Astrocyte (in vitro differentiated cells and primary cell): ENCODE measurements around the gene FAM185A. TPM values are rescaled to one million over a fixed set of nuclear protein-coding genes. Genes with fewer than 3 reads are reported as not detected.
"Not testable (repeated sequence)": the region's sequence is repeated elsewhere in the genome, so short reads cannot be mapped to it uniquely, and the experiment has no call there.

ENCODE experiments used
- DNase-seq: peaks from one replicate; pipeline ENCODE4 v3.0.0-alpha.2; 2010; ENCODE audit warnings: low read depth
- FAIRE-seq: peaks from 2 replicates; lab custom pipeline; 2011; peaks lifted over from hg19 to GRCh38; lab: Jason Lieb, UNC
- H2AFZ ChIP-seq: 2 replicates; pipeline ENCODE4 v1.6.0; 2012; ENCODE audit warnings: low read depth, low read length, inconsistent platforms
- H3K27ac ChIP-seq: 2 replicates; pipeline ENCODE4 v1.5.1; 2011; ENCODE audit warnings: low read depth, low read length, inconsistent platforms
- H3K27me3 ChIP-seq: 2 replicates; pipeline ENCODE4 v1.6.0; 2011; ENCODE audit warnings: low read length, inconsistent platforms; ENCODE audit not compliant: insufficient read depth
- H3K36me3 ChIP-seq: 2 replicates; pipeline ENCODE4 v1.5.1; 2011; ENCODE audit warnings: low read length, inconsistent platforms; ENCODE audit not compliant: insufficient read depth
- H3K4me1 ChIP-seq: 2 replicates; pipeline ENCODE4 v1.5.1; 2011; ENCODE audit warnings: low read length, inconsistent platforms; ENCODE audit not compliant: insufficient read depth
- H3K4me2 ChIP-seq: 2 replicates; pipeline ENCODE4 v1.6.0; 2012; ENCODE audit warnings: low read length, inconsistent platforms
- H3K4me3 ChIP-seq: 2 replicates; pipeline ENCODE4 v1.5.1; 2011; ENCODE audit warnings: low read depth, mild to moderate bottlenecking, low read length, inconsistent platforms; ENCODE audit not compliant: insufficient read depth
- H3K79me2 ChIP-seq: 2 replicates; pipeline ENCODE4 v1.6.0; 2012; ENCODE audit warnings: mild to moderate bottlenecking, low read length, inconsistent platforms; ENCODE audit not compliant: insufficient read depth
- H3K9ac ChIP-seq: 2 replicates; pipeline ENCODE4 v1.6.0; 2012; ENCODE audit warnings: mild to moderate bottlenecking, low read length, inconsistent platforms
- H3K9me3 ChIP-seq: 2 replicates; pipeline ENCODE4 v1.5.1; 2012; ENCODE audit warnings: low read depth, mild to moderate bottlenecking, low read length, inconsistent platforms; ENCODE audit not compliant: insufficient read depth
- H4K20me1 ChIP-seq: 2 replicates; pipeline ENCODE4 v1.6.0; 2012; ENCODE audit warnings: low read length, inconsistent platforms; ENCODE audit not compliant: insufficient read depth
- H3K27ac Mint-ChIP-seq: one replicate; pipeline ENCODE4 v1.8.0; 2021; ENCODE audit warnings: mild to moderate bottlenecking, mixed read lengths; ENCODE audit not compliant: unreplicated experiment
- H3K27me3 Mint-ChIP-seq: one replicate; pipeline ENCODE4 v1.8.0; 2021; ENCODE audit warnings: low read depth, mixed read lengths; ENCODE audit not compliant: unreplicated experiment
- H3K36me3 Mint-ChIP-seq: one replicate; pipeline ENCODE4 v1.8.0; 2021; ENCODE audit warnings: low read depth, mixed read lengths; ENCODE audit not compliant: unreplicated experiment
- H3K4me1 Mint-ChIP-seq: one replicate; pipeline ENCODE4 v1.8.0; 2021; ENCODE audit warnings: low read depth, mixed read lengths; ENCODE audit not compliant: unreplicated experiment
- H3K4me3 Mint-ChIP-seq: one replicate; pipeline ENCODE4 v1.8.0; 2021; ENCODE audit warnings: mild to moderate bottlenecking, moderate library complexity, mixed read lengths; ENCODE audit not compliant: unreplicated experiment
- H3K9me3 Mint-ChIP-seq: one replicate; pipeline ENCODE4 v1.8.0; 2021; ENCODE audit warnings: mild to moderate bottlenecking, mixed read lengths; ENCODE audit not compliant: unreplicated experiment
- total RNA-seq: library from RNA; stranded (reverse); gene quantifications from 2 replicates; pipeline ENCODE4 v1.2.1, GENCODE V29; 2021

The FAM185A gene
- total RNA-seq, 1 donor from 2014 or later = 4.9 TPM

DNA sequence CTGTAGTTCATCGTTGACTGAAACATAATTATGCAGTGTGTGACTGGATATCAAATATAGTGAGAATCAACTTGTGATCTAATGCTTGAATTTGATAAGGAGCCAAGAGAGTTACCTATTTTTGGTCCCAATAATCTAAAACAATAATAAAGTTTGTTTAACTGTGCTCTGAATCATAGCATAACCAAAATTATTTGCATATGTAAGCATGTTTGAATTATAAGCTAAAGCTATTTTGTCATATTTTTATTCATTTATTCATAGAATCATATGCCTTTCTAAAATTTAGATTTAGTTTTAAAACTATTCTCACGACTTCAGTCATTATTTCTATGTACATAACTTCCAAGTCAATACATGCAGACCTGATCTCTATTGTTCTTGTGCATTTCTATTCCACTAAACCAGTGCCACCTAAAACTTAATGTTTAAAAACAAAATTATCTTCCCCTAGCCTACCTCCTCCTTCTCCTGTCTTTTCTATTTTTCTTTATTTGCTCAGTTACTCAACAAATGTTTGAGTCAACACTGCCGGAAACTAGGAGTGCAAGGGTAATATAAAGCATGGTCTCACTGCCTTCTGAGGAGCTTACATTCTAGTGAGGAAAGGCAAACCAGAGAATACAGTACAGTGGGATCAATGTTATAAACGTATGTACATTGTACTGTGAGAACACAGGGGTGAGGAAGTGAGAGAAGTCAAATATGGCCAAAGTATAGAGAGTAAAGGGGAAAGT is 41.7 kb downstream of the FAM185A start:
- H3K4me1 ChIP-seq, H3K27me3 ChIP-seq, H3K36me3 ChIP-seq, H3K27ac Mint-ChIP-seq, H3K4me3 ChIP-seq, H4K20me1 ChIP-seq, H3K79me2 ChIP-seq, DNase-seq, H3K9me3 ChIP-seq, H3K27ac ChIP-seq, H3K9ac ChIP-seq, H3K4me1 Mint-ChIP-seq, H3K36me3 Mint-ChIP-seq, H2AFZ ChIP-seq, H3K4me2 ChIP-seq, FAIRE-seq, H3K27me3 Mint-ChIP-seq, H3K4me3 Mint-ChIP-seq, H3K9me3 Mint-ChIP-seq: not testable (repeated sequence)

DNA sequence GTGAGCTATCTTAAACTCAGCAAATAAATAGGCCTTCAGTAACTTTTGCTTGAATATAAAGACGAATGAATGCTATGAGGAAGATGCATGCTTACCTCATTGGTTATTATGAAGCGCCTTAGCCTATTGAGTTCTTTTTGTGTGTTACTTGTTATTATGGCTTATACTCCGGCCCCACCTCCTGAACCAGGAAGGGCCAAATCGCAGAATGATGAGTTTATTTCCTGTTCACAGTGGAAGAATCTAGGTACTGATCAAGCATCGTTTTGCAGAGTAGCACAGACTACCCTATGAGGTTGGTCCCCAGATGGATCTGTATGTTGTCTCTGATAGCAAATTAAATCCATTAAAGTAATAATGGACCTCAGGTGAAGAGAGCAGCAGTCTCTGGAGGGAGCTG is 42.6 kb downstream of the FAM185A start:
- H2AFZ ChIP-seq, H3K4me1 ChIP-seq, H3K36me3 ChIP-seq, H3K9me3 Mint-ChIP-seq, H3K9me3 ChIP-seq, H3K27me3 ChIP-seq, H3K4me2 ChIP-seq, H3K27ac Mint-ChIP-seq, H3K27ac ChIP-seq, H3K36me3 Mint-ChIP-seq, H3K79me2 ChIP-seq, H3K4me3 ChIP-seq, H3K4me1 Mint-ChIP-seq, H4K20me1 ChIP-seq, FAIRE-seq, DNase-seq, H3K4me3 Mint-ChIP-seq, H3K27me3 Mint-ChIP-seq, H3K9ac ChIP-seq: not testable (repeated sequence)

DNA sequence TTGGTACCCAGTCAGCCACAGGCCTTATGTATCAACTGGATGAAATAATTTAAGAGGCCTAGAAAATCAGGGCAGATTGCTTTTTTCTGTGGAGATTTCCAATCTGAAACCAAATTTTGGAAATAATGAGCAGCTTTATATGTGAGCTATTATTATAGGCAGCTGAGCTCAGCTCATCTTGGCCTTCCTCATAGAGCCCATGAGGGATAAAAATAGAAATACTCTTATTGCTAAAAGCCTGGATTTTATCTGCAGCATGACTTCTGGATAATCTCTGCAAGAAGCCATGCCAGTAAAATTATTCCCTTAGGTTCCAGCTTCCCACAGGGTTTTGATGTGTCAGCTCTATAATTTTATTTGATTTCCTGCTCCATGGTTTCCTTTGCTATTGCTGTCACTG is 43.0 kb downstream of the FAM185A start:
- H3K9ac ChIP-seq, H3K4me3 ChIP-seq, H3K4me1 Mint-ChIP-seq, H3K4me1 ChIP-seq, H3K9me3 Mint-ChIP-seq, H2AFZ ChIP-seq, H3K27ac ChIP-seq, H3K4me2 ChIP-seq, H3K36me3 ChIP-seq, H3K27ac Mint-ChIP-seq, H4K20me1 ChIP-seq, H3K79me2 ChIP-seq, H3K27me3 Mint-ChIP-seq, FAIRE-seq, H3K27me3 ChIP-seq, H3K9me3 ChIP-seq, H3K4me3 Mint-ChIP-seq, H3K36me3 Mint-ChIP-seq, DNase-seq: not testable (repeated sequence)

DNA sequence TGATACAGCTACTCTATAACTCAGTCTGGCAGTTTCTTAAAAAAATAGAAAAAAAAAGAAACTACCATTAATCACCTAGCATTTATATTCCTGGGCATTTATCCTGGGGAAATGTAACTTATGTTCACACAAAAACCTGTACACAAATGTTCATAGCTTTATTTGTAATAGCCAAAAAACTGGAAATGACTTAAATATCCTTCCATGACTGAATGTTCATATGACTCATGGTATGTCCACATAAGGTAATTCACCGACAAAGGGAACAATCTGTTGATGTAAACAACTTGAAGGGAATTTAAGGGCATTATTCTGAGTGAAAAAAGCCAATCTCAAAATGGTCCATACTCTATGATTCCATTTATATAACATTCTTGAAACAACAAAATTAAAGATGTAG is 45.8 kb downstream of the FAM185A start:
- not testable (repeated sequence) for H3K4me2 ChIP-seq, H3K79me2 ChIP-seq, H3K27ac Mint-ChIP-seq, H3K27me3 Mint-ChIP-seq, H4K20me1 ChIP-seq, H2AFZ ChIP-seq, H3K27ac ChIP-seq, H3K9ac ChIP-seq, H3K4me3 Mint-ChIP-seq, H3K27me3 ChIP-seq, DNase-seq, H3K4me3 ChIP-seq, H3K9me3 Mint-ChIP-seq, H3K4me1 Mint-ChIP-seq, H3K36me3 Mint-ChIP-seq, H3K36me3 ChIP-seq, H3K4me1 ChIP-seq, H3K9me3 ChIP-seq
- FAIRE-seq = peak; percentile 60

DNA sequence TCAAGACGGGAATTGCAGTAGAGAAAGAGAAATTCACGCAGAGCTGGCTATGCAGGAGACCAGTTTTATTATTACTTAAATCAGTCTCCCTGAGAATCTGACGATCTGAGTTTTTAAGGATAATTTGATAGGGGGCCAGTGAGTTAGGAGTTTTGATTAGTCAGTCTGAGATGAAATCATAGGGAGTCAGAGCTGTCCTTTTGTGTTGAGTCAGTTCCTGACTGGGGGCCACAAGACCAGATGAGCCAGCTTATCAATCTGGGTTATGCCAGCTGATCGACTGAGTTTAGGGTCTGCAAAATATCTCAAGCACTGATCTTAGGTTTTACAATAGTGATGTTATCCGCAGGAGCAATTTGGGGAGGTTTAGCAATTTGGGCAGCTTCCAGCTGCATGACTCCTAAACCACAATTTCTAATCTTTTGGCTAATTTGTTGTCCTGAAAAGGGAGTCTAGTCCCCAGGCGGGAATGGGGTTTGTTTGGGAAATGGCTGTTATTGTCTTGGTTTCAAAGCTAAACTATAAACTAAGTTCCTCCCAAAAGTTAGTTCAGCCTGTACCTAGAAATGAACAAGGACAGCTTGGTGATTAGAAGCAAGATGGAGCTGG is 47.3 kb downstream of the FAM185A start:
- not testable (repeated sequence) for H3K9me3 Mint-ChIP-seq, H3K79me2 ChIP-seq, H3K9ac ChIP-seq, H3K36me3 ChIP-seq, H3K4me3 Mint-ChIP-seq, H2AFZ ChIP-seq, FAIRE-seq, H4K20me1 ChIP-seq, H3K4me3 ChIP-seq, H3K36me3 Mint-ChIP-seq, H3K27ac Mint-ChIP-seq, H3K27me3 Mint-ChIP-seq, H3K4me1 Mint-ChIP-seq, H3K4me2 ChIP-seq, H3K4me1 ChIP-seq, H3K27me3 ChIP-seq, H3K9me3 ChIP-seq, H3K27ac ChIP-seq
- peak; percentile 60 for DNase-seq
